Left kidney (tissue), 8 donors: ENCODE measurements around the gene G2E3. TPM values are rescaled to one million over a fixed set of nuclear protein-coding genes. Genes with fewer than 3 reads are reported as not detected.
"Not testable (repeated sequence)": the region's sequence is repeated elsewhere in the genome, so short reads cannot be mapped to it uniquely, and the experiment has no call there.

Source experiments
- DNase-seq: peaks from one replicate; pipeline ENCODE4 v3.0.0-alpha.2; 2013
- long read RNA-seq, 8 donors: transcript quantifications; one replicate each; lab custom pipeline, GENCODE V29; 2026
- polyA plus RNA-seq: library from polyadenylated mRNA; unstranded; fragments of 120-200 nt; gene quantifications from one replicate; pipeline ENCODE4 v1.2.1, GENCODE V29; 2013; ENCODE audit not compliant: insufficient read length

The G2E3 gene
- 39.0 TPM for polyA plus RNA-seq
- long read RNA-seq, donor 1, full-length matches to known transcripts = 5 of 17 reads
- long read RNA-seq, donor 1, partial matches to known transcripts = 12 of 17 reads
- long read RNA-seq, donor 1, other reads (novel, unspliced or antisense) = 0 of 17 reads
- long read RNA-seq, donor 2, full-length matches to known transcripts = 3 of 3 reads
- long read RNA-seq, donor 2, partial matches to known transcripts = 0 of 3 reads
- long read RNA-seq, donor 2, other reads (novel, unspliced or antisense) = 0 of 3 reads
- long read RNA-seq, donor 3, full-length matches to known transcripts = 3 of 3 reads
- long read RNA-seq, donor 3, partial matches to known transcripts = 0 of 3 reads
- long read RNA-seq, donor 3, other reads (novel, unspliced or antisense) = 0 of 3 reads
- long read RNA-seq, donor 4 = 0 reads
- long read RNA-seq, donor 5, full-length matches to known transcripts = 5 of 5 reads
- long read RNA-seq, donor 5, partial matches to known transcripts = 0 of 5 reads
- long read RNA-seq, donor 5, other reads (novel, unspliced or antisense) = 0 of 5 reads
- long read RNA-seq, donor 6, full-length matches to known transcripts = 1 of 1 reads
- long read RNA-seq, donor 6, partial matches to known transcripts = 0 of 1 reads
- long read RNA-seq, donor 6, other reads (novel, unspliced or antisense) = 0 of 1 reads
- long read RNA-seq, donor 7, full-length matches to known transcripts = 3 of 16 reads
- long read RNA-seq, donor 7, partial matches to known transcripts = 13 of 16 reads
- long read RNA-seq, donor 7, other reads (novel, unspliced or antisense) = 0 of 16 reads
- long read RNA-seq, donor 8 = 0 reads

GRCh38 chr14:30558675-30559555 is at the start of gene G2E3:
TSS of gene G2E3 (plus strand) at chr14:30559158. CDS start at chr14:30581080, 21,922 bp downstream.
- peak; percentile 93 for DNase-seq

- DNase-seq = no peak
Measured at GRCh38 chr14:30517737-30518136, 41.2 kb upstream of the G2E3 start.

- DNase-seq = no peak
Measured at GRCh38 chr14:30518867-30519560, 39.9 kb upstream of the G2E3 start.

- DNase-seq = no peak
Measured at GRCh38 chr14:30519961-30520360, 39.0 kb upstream of the G2E3 start.

- DNase-seq = no peak
Measured at GRCh38 chr14:30520536-30520935, 38.4 kb upstream of the G2E3 start.

- peak; percentile 35 for DNase-seq
Measured at GRCh38 chr14:30521899-30522736, 36.8 kb upstream of the G2E3 start.

GRCh38 chr14:30525833-30526232 is 33.1 kb upstream of the G2E3 start:
- DNase-seq = no peak

GRCh38 chr14:30527196-30527595 is 31.8 kb upstream of the G2E3 start:
- DNase-seq = no peak

- no peak for DNase-seq
Measured at GRCh38 chr14:30528119-30528518, 30.8 kb upstream of the G2E3 start.

- no peak for DNase-seq
Measured at GRCh38 chr14:30528778-30529642, 29.9 kb upstream of the G2E3 start.

GRCh38 chr14:30532264-30532663 is 26.7 kb upstream of the G2E3 start:
- no peak for DNase-seq

- DNase-seq = no peak
Measured at GRCh38 chr14:30533126-30533525, 25.8 kb upstream of the G2E3 start.

- no peak for DNase-seq
Measured at GRCh38 chr14:30541318-30541717, 17.6 kb upstream of the G2E3 start.

GRCh38 chr14:30546735-30547134 is 12.2 kb upstream of the G2E3 start:
- DNase-seq = not testable (repeated sequence)

GRCh38 chr14:30547388-30548048 is 11.4 kb upstream of the G2E3 start:
- DNase-seq = no peak

- DNase-seq = no peak
Measured at GRCh38 chr14:30550335-30550734, 8.6 kb upstream of the G2E3 start.

GRCh38 chr14:30551460-30551859 is 7.5 kb upstream of the G2E3 start:
- no peak for DNase-seq

- no peak for DNase-seq
Measured at GRCh38 chr14:30553311-30553989, 5.5 kb upstream of the G2E3 start.

GRCh38 chr14:30558362-30558674 is 640 bp upstream of the G2E3 start:
- DNase-seq = no peak
